ENCODE measurements around the gene CD1B. TPM values are rescaled to one million over a fixed set of nuclear protein-coding genes. Genes with fewer than 3 reads are reported as not detected.
"Not testable (repeated sequence)": the region's sequence is repeated elsewhere in the genome, so short reads cannot be mapped to it uniquely, and the experiment has no call there.

CD1B gene
- not detected in 2 replicates for total RNA-seq
- long read RNA-seq, result 0 reads

DNA sequence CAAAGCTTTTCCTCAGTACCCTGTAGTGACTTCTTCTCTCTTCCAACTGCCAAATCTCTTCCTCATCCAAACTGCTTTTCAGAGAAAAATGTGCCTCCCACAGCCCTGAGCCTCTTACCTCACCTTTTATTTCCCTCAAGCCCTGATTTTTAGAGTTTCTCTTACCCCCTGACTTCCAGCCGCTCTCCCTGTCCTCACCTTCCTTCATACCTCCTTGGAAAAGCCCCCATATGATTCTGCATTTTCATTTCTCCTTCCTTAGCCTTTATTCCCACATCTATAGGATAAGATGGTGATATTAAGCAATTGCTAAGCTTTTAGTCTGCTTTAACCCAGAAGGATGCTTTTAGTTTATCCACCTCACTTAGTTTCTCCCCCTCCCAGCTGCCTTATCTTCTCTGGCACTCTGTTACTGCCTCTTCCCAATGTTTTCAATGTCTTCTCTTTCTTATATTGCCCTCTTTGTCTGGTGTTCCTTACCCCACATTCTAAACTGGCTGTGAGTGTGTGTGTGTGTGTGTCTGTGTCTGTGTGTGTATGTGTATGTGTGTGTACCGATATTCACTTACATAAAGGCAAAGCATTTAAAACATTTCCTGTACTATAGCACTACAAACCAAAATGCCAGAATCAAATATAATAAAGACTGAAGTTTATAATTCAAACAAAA is at the start of gene CD1B:
Gene CD1B, minus strand, starts transcription at position 51 of the 670 bp plus-strand sequence. CDS start 108 bp downstream, outside the sequence.
- Mint-ChIP-seq H3K27ac (ENCODE audit: unreplicated experiment) (no peak within 1 kb of the TSS), H3K36me3 (ENCODE audit: low read depth) (no peaks in the 10 kb centered on the region), H3K27me3 (ENCODE audit: low read depth) (peaks cover 4% of the 10 kb centered on the region), H3K9me3 (no peaks in the 10 kb centered on the region), H3K4me1 (no peaks in the 10 kb centered on the region), H3K4me3 (no peak within 1 kb of the TSS)
- DNase-seq (ENCODE audit: low read depth, low spot score), result no peak
- TF ChIP-seq, protein P1, sequence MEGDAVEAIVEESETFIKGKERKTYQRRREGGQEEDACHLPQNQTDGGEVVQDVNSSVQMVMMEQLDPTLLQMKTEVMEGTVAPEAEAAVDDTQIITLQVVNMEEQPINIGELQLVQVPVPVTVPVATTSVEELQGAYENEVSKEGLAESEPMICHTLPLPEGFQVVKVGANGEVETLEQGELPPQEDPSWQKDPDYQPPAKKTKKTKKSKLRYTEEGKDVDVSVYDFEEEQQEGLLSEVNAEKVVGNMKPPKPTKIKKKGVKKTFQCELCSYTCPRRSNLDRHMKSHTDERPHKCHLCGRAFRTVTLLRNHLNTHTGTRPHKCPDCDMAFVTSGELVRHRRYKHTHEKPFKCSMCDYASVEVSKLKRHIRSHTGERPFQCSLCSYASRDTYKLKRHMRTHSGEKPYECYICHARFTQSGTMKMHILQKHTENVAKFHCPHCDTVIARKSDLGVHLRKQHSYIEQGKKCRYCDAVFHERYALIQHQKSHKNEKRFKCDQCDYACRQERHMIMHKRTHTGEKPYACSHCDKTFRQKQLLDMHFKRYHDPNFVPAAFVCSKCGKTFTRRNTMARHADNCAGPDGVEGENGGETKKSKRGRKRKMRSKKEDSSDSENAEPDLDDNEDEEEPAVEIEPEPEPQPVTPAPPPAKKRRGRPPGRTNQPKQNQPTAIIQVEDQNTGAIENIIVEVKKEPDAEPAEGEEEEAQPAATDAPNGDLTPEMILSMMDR (conservative IDR thresholded peaks at IDR 0.05), result no peak

DNA sequence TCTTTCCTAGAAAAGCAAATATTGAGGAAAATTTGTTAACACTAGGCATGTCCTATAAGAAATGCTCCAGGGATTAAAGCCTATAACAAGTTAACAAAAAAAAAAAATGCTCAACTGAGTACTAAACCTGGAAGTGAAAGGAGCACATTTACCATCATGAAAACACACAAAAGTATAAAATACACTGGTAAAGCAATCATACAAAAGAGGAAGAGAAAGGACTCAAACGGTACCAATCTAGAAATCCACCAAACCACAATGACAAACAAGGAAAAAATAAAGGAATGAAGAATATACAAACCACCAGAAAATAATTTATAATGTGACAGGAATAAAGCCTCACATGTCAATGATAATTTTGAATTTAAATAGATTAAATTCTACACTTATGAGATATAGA is 43.5 kb upstream of the CD1B start:
- Mint-ChIP-seq H3K27ac (ENCODE audit: unreplicated experiment) (no peak overlapping the region), H3K36me3 (ENCODE audit: low read depth) (no peaks in the 10 kb centered on the region), H3K4me3 (no peak overlapping the region), H3K27me3 (ENCODE audit: low read depth) (peaks cover 24% of the 10 kb centered on the region), H3K9me3 (no peaks in the 10 kb centered on the region), H3K4me1 (no peaks in the 10 kb centered on the region)
- no peak for DNase-seq (ENCODE audit: low read depth, low spot score)
- TF ChIP-seq, protein P1 (conservative IDR thresholded peaks at IDR 0.05), result no peak

DNA sequence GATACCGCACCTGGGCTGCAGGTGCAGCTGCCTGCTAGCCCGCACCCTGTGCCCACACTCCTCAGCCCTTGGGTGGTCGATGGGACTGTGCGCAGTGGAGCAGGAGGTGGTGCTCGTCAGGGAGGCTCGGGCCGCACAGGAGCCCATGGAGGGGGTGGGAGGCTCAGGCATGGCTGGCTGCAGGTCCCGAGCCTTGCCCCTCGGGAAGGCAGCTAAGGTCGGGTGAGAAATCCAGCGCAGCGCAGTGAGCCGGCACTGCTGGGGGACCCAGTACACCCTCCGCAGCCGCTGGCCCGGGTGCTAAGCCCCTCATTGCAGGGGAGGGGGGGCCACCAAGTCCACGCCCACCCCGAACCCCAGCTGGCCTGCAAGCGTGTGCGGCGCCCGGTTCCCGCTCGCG is 42.8 kb upstream of the CD1B start:
- H3K36me3 Mint-ChIP-seq (ENCODE audit: low read depth); H3K9me3 Mint-ChIP-seq; H3K27ac Mint-ChIP-seq (ENCODE audit: unreplicated experiment); H3K4me3 Mint-ChIP-seq; DNase-seq (ENCODE audit: low read depth, low spot score); H3K4me1 Mint-ChIP-seq: not testable (repeated sequence)
- peaks cover 24% of the 10 kb centered on the region for H3K27me3 Mint-ChIP-seq (ENCODE audit: low read depth)

DNA sequence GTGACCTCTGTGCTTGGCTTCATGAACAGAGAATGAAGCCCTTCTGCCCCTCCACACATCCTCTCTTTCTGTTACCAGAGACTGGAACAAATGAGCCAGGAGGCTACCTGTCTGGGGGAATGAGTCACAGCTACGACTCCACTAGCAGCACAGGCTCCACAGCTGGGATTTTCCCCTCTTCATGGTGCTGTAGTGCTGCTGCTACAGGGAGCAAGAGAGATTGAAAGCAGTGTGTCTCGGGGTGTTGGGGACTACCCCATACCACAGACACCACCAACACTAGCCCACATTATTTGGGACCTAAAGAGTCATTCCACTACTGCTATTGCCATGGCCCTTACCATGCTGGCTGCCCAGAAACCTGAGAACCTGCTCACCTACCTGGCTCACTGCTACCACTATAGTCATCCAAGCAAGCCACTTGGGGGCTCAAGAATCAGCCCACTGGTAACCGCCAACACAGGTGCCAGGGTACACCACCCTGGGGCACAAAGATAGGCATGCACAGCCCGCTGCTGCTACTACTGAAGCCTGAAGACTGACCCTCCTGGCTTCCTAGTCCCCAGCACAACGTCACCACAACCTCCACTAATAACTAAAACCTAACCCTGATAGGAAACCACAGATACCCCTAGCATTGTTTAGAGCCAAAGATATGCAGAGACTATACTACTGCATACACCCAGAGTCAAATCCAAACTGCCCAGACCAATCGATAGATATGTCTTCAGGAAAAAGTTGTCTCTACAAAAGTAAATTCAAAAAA is 40.0 kb upstream of the CD1B start:
- H3K4me3 Mint-ChIP-seq, result no peak overlapping the region
- no peaks in the 10 kb centered on the region for H3K36me3 Mint-ChIP-seq (ENCODE audit: low read depth)
- H3K9me3 Mint-ChIP-seq, result no peaks in the 10 kb centered on the region
- TF ChIP-seq, protein P1 (conservative IDR thresholded peaks at IDR 0.05), result no peak
- no peaks in the 10 kb centered on the region for H3K4me1 Mint-ChIP-seq
- peaks cover 6% of the 10 kb centered on the region for H3K27me3 Mint-ChIP-seq (ENCODE audit: low read depth)
- no peak overlapping the region for H3K27ac Mint-ChIP-seq (ENCODE audit: unreplicated experiment)
- no peak for DNase-seq (ENCODE audit: low read depth, low spot score)

DNA sequence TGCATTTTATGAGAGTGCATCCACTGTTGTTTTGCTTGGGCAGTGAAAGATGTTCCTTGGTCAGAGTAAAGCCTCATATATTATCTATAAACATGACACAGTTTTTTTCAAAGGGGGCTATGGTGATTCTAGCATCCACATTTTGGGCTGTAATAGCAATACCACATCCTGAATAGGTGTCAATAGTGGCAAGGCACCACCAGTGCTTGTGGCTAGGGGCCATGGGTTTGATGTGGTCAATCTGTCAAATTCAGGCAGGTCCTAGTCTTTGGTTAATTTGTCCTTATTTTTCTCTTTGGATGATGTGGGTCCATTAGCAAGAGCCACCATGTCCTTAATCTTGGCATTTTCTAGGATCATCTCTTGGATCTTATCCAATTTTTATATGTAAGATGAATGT is 35.5 kb upstream of the CD1B start:
- no peak for DNase-seq (ENCODE audit: low read depth, low spot score)
- Mint-ChIP-seq H3K27ac (ENCODE audit: unreplicated experiment) (no peak overlapping the region), H3K4me3 (no peak overlapping the region), H3K36me3 (ENCODE audit: low read depth) (no peaks in the 10 kb centered on the region), H3K27me3 (ENCODE audit: low read depth) (peaks cover 2% of the 10 kb centered on the region), H3K4me1 (no peaks in the 10 kb centered on the region), H3K9me3 (peaks cover 3% of the 10 kb centered on the region)
- TF ChIP-seq, protein P1 (conservative IDR thresholded peaks at IDR 0.05), result no peak

DNA sequence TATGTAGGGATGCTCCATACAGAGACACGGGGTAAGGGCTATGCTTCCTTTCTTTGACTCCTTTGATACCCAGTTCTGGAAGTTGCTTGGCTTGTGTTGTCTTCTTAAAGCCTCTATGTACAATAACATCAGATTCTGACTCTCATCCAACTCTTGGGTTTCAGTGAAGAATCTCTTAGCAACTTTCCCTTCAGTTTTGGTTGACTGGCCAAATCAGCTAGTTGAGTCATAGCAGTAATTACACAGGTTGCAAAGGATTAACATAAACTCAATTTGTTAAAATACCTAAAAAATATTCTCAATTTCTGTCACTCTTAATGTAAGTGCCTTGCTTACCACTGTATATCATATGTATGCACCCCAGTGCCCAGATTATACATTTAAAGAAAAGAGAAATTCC is 31.6 kb upstream of the CD1B start:
- H3K4me1 Mint-ChIP-seq, result peaks cover 6% of the 10 kb centered on the region
- H3K4me3 Mint-ChIP-seq, result no peak overlapping the region
- H3K9me3 Mint-ChIP-seq, result peaks cover 3% of the 10 kb centered on the region
- DNase-seq (ENCODE audit: low read depth, low spot score), result no peak
- peaks cover 2% of the 10 kb centered on the region for H3K27me3 Mint-ChIP-seq (ENCODE audit: low read depth)
- H3K36me3 Mint-ChIP-seq (ENCODE audit: low read depth), result no peaks in the 10 kb centered on the region
- H3K27ac Mint-ChIP-seq (ENCODE audit: unreplicated experiment), result no peak overlapping the region
- TF ChIP-seq, protein P1 (conservative IDR thresholded peaks at IDR 0.05), result no peak

All from neural crest cell (in vitro differentiated cells).